ENCODE measurements around the gene REEP2.
"Not testable (repeated sequence)": the region's sequence is repeated elsewhere in the genome, so short reads cannot be mapped to it uniquely, and the experiment has no call there.

The REEP2 gene

DNA sequence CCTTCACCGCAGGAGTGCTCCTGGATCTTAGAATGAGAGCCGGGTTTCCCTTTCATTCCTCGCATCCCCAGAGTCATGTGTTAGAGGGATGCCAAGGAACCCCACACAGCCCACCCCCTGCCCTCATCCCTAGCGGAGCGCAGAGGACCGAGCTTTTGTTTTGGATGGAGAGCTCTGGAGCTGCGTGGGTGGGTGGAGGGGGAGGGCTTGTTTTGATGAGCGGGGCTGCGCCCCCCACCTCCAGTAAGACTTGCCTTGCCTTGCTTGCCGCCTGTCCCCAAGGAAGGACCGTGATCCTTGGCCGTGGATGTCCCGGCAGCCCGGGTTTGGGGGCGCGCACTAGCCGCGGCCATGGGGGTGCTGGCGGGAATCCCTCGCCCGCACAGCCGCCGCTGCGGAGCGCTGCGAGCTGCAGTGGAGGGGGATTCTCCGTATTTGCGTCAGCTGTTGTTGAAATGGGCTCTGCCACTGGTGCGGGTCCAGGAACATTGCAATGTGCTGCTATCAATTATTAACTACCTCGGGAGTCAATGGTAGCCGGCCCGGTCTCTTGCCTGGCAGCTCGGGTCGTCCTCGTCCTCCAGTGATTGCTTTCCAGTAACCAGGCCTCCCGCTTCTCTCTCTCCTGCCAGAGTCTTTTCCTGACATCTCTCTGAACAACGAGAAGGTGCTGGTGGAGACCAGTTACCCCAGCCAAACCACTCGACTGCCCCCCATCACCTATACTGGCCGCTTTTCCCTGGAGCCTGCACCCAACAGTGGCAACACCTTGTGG lies 27.5 kb downstream of the REEP2 start:
- DNase-seq, result peak; percentile 47 to 54

DNA sequence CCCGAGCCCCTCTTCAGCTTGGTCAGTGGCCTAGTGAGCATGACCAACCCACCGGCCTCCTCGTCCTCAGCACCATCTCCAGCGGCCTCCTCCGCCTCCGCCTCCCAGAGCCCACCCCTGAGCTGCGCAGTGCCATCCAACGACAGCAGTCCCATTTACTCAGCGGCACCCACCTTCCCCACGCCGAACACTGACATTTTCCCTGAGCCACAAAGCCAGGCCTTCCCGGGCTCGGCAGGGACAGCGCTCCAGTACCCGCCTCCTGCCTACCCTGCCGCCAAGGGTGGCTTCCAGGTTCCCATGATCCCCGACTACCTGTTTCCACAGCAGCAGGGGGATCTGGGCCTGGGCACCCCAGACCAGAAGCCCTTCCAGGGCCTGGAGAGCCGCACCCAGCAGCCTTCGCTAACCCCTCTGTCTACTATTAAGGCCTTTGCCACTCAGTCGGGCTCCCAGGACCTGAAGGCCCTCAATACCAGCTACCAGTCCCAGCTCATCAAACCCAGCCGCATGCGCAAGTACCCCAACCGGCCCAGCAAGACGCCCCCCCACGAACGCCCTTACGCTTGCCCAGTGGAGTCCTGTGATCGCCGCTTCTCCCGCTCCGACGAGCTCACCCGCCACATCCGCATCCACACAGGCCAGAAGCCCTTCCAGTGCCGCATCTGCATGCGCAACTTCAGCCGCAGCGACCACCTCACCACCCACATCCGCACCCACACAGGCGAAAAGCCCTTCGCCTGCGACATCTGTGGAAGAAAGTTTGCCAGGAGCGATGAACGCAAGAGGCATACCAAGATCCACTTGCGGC lies 28.2 kb downstream of the REEP2 start:
- DNase-seq, result peak; percentile 33 to 36

DNA sequence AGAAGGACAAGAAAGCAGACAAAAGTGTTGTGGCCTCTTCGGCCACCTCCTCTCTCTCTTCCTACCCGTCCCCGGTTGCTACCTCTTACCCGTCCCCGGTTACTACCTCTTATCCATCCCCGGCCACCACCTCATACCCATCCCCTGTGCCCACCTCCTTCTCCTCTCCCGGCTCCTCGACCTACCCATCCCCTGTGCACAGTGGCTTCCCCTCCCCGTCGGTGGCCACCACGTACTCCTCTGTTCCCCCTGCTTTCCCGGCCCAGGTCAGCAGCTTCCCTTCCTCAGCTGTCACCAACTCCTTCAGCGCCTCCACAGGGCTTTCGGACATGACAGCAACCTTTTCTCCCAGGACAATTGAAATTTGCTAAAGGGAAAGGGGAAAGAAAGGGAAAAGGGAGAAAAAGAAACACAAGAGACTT lies 28.9 kb downstream of the REEP2 start:
- no peak for DNase-seq

DNA sequence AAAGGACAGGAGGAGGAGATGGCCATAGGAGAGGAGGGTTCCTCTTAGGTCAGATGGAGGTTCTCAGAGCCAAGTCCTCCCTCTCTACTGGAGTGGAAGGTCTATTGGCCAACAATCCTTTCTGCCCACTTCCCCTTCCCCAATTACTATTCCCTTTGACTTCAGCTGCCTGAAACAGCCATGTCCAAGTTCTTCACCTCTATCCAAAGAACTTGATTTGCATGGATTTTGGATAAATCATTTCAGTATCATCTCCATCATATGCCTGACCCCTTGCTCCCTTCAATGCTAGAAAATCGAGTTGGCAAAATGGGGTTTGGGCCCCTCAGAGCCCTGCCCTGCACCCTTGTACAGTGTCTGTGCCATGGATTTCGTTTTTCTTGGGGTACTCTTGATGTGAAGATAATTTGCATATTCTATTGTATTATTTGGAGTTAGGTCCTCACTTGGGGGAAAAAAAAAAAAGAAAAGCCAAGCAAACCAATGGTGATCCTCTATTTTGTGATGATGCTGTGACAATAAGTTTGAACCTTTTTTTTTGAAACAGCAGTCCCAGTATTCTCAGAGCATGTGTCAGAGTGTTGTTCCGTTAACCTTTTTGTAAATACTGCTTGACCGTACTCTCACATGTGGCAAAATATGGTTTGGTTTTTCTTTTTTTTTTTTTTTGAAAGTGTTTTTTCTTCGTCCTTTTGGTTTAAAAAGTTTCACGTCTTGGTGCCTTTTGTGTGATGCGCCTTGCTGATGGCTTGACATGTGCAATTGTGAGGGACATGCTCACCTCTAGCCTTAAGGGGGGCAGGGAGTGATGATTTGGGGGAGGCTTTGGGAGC lies 29.5 kb downstream of the REEP2 start:
- DNase-seq, result no peak

DNA sequence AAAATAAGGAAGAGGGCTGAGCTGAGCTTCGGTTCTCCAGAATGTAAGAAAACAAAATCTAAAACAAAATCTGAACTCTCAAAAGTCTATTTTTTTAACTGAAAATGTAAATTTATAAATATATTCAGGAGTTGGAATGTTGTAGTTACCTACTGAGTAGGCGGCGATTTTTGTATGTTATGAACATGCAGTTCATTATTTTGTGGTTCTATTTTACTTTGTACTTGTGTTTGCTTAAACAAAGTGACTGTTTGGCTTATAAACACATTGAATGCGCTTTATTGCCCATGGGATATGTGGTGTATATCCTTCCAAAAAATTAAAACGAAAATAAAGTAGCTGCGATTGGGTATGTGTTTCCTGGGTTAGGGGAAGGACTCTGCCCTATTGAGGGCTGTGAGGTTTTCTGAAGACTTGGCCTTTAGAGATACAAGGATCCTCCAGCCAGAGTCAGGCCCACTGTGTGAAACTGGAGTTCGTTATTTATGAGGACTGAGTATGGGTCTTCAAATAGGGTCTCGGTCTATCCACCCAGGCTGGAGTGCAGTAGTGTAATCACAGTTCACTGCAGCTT lies 30.2 kb downstream of the REEP2 start:
- DNase-seq, result no peak

DNA sequence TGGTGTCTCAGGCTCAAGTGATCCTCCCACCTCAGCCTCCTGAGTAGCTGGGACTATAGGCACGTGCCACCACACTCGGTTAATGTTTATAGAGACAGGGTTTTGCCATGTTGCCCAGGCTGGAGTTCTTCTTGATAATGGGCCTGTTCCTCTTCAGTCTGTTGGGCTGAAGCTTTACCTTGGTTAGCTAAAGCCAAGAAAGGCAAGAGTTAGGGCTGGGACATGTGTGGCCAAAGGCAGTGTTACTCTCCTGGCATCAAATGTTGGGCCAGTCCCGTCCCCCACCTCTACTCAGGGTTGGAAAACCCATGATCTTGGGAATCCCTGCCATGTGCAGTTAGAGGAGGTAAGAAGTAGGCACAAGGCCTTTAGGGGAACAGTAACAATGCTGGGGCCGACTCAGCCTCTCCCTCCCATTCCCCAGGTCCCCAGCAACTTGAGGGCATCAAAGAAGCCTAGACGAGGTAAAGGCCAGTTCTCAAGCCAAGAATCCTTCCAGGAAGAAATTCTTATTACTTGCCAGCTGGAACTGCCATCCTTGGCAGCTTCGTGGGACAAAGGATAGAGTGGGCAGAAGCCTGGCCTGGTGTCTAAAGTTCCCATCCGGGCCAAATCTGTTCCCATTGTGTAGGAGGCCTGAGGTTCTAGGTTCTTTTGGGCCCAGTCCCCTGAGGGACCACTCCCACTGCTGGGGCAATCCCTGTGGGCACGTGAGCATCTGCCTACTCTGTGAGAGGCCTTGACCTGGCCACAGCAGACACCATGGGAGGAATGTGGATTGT lies 30.9 kb downstream of the REEP2 start:
- DNase-seq, result peak; percentile 39 to 47

DNA sequence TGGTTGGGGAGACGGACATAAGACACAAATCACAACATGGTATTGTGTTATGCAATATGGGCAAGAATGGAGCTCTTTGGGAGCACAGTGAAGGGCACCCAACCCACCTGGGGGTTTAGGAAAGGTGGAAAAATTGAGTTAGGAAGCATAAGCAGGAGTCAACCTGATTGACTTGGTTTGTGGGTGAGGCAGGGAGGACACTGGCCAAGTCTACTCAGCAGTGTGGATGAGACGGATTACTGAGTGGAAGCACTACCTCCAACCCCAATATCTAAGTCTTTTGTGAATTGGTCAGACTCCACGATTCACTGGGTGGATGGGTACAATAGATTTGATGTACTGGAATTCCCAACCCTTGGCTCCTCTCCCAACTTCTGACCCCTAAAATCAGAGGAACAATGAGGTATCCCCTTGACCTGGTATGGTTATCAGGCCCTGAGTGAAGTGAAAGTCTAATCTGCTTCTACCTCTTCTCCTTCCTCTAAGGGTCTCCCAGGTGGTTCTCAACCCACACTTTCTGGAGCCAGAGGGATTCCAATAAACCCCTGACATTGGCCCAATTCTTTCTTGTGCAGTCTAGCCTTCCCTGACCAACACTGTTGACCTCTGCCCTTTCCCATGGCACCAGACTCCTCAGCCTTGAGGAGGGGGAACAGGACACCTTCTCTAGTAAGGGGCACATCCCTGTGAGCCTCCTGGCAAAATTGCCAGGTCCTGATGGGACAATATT lies 31.6 kb downstream of the REEP2 start:
- DNase-seq, result no peak

DNA sequence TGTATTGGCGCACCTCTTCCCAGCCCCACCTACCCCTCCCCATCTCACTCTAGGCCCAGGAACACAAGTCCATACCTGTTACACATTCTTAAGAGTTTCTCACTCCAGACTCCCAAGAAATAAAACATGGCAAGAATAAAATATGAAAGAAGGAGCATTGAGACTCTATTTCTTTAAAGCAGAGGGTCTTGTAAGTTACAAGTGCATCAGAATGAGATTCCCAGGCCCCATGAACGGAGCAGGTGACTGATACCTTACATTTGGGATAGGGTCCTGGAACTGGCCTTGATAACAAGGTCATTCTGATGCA lies 32.1 kb downstream of the REEP2 start:
- DNase-seq, result no peak

DNA sequence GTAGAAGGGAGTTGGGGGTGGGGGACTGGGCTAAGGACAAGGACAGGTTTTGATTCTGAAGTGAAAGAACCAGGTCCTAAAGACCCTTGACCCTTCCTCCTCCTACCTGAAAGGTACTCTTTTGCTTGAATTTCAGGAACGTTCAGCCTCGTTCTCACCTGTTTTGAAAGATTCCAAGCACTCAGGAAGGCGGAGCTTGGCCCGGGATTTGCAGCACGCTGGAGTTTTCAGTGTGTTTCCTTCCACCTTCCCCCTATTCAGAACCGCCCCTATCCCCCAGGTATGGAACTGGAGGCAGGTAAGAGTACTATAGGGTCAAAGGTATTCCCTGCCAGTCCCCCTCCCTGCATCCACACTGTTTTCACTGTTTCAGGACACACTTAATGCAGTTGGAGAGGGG lies 33.5 kb downstream of the REEP2 start:
- DNase-seq, result no peak

DNA sequence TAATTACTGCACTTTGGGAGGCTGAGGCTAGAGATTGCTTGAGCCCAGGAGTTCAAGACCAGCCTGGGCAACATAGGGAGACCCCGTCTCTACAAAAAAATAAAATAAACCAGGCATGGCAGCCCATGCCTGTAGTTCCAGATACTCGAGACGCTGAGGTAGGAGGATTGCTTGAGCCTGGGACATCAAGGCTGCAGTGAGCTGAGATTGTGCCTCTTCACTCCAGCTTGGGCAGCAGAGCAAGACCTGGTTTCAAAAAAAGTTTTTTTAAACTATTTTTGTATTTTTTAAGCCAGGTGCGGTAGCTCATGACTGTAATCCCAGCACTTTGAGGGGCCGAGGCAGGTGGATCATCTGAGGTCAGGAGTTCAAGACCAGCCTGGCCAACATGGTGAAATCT lies 34.3 kb downstream of the REEP2 start:
- not testable (repeated sequence) for DNase-seq

DNA sequence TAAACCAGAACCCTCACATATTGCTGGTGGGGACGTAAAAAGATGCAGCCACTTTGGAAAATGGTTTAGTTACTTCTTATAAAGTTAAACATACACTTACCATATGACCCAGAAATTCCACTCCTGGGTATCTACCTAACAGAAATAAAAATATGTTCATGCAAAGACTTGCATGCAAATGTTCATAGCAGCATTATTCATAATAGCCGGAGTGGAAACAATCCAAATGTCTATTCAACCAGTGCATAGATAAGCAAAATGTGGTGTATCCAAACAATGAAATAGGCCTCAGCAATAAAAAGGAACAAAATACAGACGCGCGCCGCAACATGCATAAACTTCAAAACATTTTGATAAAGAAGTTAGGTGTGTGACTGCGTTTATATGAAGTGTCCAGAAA lies 38.1 kb downstream of the REEP2 start:
- DNase-seq, result no peak

DNA sequence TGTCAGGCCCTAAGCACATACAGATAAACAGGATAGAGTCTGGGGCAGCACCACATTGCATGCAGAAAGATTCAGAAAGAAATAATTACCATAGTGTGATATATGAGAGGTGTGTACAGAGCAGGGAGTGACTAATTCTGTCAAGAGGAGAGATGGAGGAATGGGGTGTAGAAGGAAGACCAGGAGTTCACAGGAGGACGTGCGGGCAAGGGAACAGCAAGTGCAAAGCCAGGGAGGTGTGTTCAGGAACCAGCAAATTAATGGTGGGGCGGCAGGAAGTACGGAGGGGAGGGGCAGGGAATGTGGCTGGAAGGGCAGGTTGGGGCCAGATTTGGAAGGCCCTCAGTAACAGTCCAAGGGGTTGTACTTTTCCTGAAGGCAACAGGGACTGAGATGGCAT lies 43.8 kb downstream of the REEP2 start:
- no peak for DNase-seq

DNA sequence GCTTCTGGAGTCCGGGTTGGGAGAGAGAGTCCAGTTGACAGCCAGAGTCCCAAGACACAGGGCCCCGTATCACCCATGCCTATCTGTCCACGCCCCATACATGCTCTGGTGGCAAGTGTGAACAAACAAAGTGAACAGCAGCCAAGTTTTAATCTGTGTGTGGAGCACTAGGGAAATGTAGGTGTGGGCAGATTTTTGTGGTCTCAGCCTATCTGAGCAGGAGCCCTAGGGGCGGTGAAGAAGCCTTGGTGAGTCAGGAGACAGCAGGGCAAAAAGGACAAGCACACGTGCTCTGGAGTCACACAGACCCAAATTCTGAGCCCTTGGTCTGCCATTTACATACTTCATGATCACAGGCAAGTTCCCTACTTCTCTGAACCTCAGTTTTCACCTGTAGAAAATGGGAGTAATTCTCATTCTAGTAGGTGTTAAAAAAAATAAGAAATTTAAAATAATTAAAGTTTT lies 49.7 kb downstream of the REEP2 start:
- DNase-seq, result no peak

DNA sequence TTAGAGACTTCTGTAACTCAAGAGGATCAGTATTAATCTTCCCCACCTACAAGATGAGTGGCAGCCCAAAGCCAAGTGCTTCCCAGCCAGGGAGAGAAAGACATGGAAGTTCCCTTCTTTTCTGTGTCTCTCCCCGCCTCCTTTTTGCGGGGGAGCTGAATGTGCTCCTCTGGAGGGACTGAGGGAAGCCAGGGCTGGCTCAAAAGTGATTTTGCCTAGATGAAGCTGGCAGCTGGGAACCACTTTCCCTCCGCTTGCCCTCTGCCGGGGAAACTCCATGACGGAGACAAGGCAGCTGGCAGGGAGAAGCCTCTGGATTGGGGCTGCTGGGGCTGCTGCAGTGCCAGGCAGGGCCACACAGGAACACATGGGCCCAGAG lies 50.8 kb downstream of the REEP2 start:
- no peak for DNase-seq

DNA sequence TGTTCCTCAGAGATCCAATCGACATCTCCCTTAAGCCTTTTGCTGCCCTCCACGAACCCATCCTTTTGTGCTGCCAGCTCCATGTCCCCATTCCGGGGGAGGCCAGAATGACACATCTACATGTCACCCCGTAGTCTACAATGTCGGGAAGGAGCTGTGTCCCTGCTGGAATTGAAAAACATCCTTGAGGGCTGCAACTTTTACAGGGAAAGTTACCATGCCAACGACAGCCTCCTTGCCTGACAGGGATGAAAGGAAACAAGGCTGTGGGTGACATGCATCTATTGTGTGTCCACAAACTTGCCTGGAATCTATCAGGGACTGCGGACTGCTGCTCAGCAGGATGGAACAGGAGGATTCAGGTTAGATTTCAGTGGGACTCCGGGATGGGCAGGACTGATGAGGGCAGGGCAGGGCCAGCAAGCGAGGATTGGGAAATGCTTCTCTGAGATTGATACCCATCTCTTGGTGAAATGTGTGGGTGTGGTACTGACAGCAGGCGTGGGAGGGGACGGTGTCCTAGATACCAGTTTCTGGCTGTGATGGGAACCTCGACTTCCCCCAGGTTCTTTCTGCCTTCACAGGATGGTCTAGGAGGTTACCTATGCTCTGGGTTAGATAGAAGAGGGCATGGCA lies 51.9 kb downstream of the REEP2 start:
- DNase-seq, result no peak

DNA sequence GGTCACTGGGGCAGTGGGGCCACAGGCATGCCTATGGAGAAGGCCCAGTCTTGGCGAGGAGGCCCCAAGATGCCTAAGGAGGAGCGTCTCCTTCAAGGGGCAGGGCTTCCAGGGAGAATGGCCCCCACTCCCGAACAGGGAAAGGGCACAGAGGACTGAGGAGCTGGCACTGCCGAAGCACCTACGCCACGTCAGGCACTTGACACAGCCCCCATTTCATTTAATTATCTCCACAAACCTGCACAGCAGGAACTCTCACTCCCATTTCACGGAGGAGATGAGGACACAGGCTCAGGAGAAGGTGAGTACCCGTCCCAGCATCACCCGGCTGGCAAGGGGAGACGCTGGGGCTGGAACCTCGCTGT lies 52.4 kb downstream of the REEP2 start:
- no peak for DNase-seq

DNA sequence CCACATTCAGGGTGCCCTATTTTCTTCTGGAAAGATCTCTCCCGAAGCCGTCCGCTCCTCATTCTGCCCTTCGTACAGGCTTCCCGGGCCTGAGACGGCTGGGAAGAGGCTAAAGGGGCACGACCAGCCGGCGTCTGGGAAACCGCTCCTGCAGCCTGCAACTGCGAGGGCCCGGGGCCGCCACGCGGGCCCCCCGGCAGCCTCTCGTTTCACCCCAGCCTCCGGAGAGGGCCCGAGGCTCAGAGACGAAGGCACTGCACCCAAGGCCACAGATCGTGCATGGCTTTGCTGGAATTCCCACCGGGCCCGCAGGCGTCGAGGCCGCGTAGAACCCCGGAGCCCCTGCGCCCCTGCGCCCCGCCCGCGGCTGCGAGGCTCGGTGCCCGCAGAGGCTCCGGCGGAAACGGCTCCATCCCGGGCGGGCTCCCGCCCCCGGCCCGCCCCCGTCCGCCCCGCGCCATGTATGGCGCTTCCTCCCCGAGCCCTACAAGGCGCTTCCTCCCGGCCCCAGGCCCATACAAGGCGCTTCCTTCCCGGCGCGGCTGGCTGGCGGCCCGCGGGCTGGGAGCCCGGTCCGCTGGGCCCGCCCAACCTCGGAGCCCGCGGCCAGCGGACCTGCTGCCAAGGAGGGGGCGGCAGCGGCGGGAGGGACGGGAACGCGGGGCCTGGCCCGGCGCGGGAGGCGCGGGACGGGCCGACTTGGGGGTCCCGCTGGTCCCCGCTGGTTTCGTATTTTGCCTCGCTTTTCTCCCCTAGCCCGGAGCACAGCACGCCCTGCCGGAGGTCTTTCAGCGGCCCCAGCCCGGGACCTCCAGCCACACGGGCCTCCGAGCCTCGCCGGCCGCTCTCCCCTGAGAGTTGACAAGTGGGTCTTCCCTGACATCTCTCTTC lies 53.1 kb downstream of the REEP2 start:
- peak; percentile 81 to 86 for DNase-seq

DNA sequence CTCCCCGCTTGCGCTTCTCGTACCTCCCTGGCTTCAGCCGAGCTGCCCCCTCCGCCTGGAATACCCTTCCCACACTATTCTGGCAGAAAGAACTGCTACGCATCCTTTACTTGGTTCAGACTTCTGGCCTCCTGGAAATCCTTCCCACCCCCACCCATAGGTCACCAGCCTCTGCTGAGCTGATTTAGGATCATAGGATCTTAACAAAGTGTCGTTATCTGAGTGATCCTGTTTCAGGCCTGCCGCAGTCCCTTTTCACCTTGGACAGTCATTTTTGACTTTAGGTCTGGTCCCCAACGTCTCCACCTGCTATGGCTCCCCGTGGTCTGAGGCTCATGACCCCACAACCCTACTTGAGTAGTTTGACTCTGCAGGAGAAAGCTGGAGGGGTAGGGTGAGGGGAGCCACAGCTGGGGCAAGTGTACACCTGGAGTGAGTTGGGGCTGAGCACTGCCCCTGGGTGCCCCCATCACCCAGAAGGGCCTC lies 53.7 kb downstream of the REEP2 start:
- DNase-seq, result no peak

DNA sequence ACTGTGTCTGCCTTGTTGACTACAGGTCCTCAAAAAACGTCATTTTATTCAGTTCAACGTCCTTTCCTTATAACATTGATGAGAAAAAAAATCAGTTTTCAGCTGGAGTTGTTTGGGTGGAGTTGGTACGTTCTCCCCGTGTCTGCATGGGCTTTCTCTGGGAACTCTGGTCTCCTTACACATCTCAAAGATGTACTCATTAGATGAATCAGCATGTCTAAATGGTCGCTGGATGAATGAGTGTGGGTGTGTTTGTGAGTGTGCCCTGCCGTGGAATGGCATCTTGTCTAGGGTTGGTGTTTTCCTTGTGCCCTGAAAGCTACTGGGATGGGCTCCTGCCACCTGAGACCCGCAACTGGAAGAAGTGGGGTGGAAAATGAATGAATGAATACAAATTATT lies 56.5 kb downstream of the REEP2 start:
- DNase-seq, result no peak
